Vagina (tissue), 2 donors: ENCODE data around the gene SSBP2.

Source experiments
- POLR2A ChIP-seq, 2 donors: fragments of 450-650 bp; IDR thresholded peaks; one replicate each; pipeline ENCODE4 v1.6.1; 2017; ENCODE audit warnings: antibody characterized with exemption in 2 of 2, mild to moderate bottlenecking in 2 of 2, moderate library complexity in 2 of 2
- POLR2AphosphoS5 ChIP-seq, 2 donors: sonication (generic); formaldehyde crosslinking; IDR thresholded peaks; one replicate each; pipeline ENCODE4 v1.9.0; 2017; ENCODE audit warnings: antibody characterized with exemption in 2 of 2, mild to moderate bottlenecking in 2 of 2, low read depth in 1 of 2; ENCODE audit not compliant: insufficient read depth in 1 of 2
- TF ChIP-seq, protein P1 (sequence below), 3 experiments: fragments of 450-650 bp in 2 of 3; fragments of 200-600 bp in 1 of 3; sonication (generic) in 1 of 3; IDR thresholded peaks; one replicate each; pipeline ENCODE4 v1.5.1; 2017 to 2019; ENCODE audit warnings: antibody characterized with exemption in 3 of 3, mild to moderate bottlenecking in 2 of 3, moderate library complexity in 2 of 3

DNA sequence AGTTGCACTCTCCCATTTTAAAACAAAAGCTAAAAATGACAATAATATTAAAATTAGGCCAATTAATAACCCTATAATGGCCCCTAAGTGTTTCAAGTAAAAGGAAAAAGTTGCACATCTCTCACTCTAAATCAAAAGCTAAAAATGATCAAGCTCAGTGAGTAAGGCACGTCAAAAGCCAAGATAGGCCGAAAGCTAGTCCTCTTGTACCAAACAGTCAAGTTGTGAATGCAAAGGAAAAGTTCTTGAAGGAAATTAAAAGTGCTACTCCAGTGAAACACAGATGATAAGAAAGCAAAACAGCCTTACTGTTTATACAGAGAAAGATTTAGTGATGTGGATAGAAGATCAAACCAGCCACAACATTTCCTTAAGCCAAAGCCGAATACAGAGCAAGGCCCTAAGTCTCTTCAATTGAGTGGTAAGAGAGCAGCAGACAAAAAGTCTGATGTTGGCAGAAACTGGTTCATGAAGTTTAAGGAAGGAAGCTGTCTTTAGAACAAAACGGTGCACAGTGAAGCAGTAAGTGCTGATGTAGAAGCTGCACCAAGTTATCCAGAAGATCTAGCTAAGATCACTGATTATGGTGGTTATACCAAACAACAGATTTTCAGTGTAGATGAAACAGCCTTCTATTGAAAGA, 212.9 kb downstream of the SSBP2 start:
- TF ChIP-seq, protein P1, sequence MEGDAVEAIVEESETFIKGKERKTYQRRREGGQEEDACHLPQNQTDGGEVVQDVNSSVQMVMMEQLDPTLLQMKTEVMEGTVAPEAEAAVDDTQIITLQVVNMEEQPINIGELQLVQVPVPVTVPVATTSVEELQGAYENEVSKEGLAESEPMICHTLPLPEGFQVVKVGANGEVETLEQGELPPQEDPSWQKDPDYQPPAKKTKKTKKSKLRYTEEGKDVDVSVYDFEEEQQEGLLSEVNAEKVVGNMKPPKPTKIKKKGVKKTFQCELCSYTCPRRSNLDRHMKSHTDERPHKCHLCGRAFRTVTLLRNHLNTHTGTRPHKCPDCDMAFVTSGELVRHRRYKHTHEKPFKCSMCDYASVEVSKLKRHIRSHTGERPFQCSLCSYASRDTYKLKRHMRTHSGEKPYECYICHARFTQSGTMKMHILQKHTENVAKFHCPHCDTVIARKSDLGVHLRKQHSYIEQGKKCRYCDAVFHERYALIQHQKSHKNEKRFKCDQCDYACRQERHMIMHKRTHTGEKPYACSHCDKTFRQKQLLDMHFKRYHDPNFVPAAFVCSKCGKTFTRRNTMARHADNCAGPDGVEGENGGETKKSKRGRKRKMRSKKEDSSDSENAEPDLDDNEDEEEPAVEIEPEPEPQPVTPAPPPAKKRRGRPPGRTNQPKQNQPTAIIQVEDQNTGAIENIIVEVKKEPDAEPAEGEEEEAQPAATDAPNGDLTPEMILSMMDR (IDR thresholded peaks at IDR 0.05): no peak
- TF ChIP-seq POLR2A (IDR thresholded peaks at IDR 0.05): no peak
- no peak for TF ChIP-seq POLR2AphosphoS5 (IDR thresholded peaks at IDR 0.05; ENCODE audit: insufficient read depth in 1 of 2, low read depth in 1 of 2)
